Subcutaneous adipose tissue (tissue), 4 donors: ENCODE results near the gene ZNF516. TPM values are rescaled to one million over a fixed set of nuclear protein-coding genes. Genes with fewer than 3 reads are reported as not detected.

Experiments used
- CTCF ChIP-seq: fragments of 450-650 bp; IDR thresholded peaks from one replicate; pipeline ENCODE4 v1.5.1; 2016; ENCODE audit warnings: low read depth, mild to moderate bottlenecking, control low read depth, antibody characterized with exemption, moderate library complexity
- total RNA-seq, 4 donors: library from RNA; depleted of rRNA; stranded (reverse); fragments of >200 nt; gene quantifications; one replicate each; pipeline ENCODE4 v1.1.0, GENCODE V29; 2016

Gene ZNF516
- total RNA-seq, 4 donors from 2014 or later: 15.4 to 22.3 (median 17.5) TPM

GRCh38 chr18:76483780-76484179 lies 11.3 kb downstream of the ZNF516 start:
- TF ChIP-seq CTCF: no peak

- no peak for TF ChIP-seq CTCF
These were observed 11.9 kb downstream of the ZNF516 start for GRCh38 chr18:76482971-76483691.

- TF ChIP-seq CTCF: no peak
These were observed 12.8 kb downstream of the ZNF516 start for GRCh38 chr18:76482267-76482666.

- no peak for TF ChIP-seq CTCF
These were observed 14.1 kb downstream of the ZNF516 start for GRCh38 chr18:76480913-76481312.

DNA sequence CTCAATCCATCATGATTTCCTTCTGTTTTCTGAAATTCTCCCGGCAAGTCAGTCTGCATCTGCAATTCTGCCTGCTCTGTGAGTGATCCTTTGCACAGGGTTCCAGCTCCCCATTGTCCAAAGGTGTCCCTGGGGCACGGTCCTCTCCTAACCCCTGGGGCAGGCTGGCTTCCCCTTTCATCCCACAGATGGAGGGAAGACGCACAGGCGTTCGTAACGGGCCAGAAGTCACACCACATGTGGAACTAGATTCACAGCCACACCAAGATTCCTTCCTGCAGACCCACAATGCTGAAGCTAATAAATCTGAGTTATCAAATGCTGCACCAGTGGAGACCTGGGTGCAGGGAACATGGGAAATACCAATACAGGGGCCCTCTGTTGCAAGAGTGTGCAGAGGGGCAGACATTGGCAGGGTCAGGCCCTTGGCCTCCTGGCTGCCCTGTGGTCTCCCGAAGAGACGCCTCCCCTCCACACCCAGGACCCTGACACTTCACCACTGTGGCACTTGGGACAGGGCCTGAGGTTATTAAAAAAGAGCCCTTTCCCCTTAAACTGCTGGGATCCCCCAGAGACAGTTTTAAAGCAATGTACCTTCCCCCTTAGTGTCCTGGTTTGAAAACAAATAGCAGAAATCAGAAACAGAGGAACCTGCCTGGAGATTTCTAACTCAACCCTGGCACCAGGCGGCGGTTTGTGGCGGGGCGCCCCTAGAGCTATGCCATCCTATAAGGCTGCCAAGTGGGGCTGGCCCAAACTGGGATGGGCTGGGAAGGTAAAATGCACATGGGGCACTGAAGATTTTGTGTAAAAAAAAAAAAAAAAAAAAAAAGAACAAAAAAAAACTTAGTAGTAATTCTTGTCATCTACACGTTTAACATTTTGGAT lies 15.4 kb downstream of the ZNF516 start:
- TF ChIP-seq CTCF: no peak

DNA sequence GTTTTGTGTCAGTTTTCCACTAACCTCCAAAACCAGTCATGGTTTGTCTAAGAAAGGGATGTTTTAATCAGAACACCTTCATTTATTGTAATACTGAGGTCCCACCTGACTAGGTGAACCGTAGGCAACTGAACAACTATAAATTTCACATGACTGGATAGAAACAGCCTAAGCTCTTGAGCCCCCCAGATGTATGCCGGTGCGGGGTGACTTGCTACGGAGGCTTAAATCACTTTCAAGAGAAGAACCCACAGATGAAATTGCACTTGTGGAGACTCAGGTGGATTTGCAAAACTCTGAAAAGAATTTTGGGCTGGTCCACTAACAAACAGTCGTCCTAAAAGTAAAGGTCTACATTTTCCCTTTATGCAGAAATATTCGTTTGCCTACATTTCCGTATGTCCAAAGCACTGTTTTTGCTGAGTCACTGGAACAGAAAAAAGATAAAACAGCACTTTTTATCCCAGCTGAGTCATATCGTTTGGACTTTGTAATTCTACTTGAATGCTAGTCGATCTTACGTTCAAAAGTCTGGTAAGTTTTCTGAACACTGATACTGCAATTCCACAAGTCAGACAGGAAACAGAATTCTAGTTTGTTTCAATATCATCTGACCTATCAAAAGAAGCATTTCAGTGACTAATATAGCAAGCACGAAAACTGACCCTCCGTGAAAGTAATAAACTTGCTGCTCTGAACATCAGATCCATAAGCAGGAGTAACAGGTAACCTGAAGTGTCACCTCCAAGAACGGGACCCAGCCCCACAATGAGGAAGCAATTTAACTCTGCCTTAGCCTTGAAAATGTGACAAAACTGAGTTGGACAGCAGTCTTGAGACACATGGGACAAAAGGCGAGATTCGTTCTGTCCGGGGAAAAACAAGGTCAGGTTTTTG lies 18.1 kb downstream of the ZNF516 start:
- no peak for TF ChIP-seq CTCF
